ENCODE data around the gene MCM6.

- TF ChIP-seq CTCF (IDR thresholded peaks at IDR 0.05; ENCODE audit: insufficient read depth, low read depth, low read length) (no peak), EZH2 (IDR thresholded peaks at IDR 0.05; ENCODE audit: insufficient read depth, low read length) (no peak)
These were observed 1.4 kb downstream of the MCM6 start for GRCh38 chr2:135874777-135875365.

Measured in astrocyte (in vitro differentiated cells and primary cell).